HK-2 (cell line): Measurements from ENCODE around the gene CAPN2.

Experiments
- DNase-seq: peaks from one replicate; pipeline ENCODE4 v3.0.0-alpha.2; 2018; ENCODE audit not compliant: unreplicated experiment

Gene CAPN2

DNA sequence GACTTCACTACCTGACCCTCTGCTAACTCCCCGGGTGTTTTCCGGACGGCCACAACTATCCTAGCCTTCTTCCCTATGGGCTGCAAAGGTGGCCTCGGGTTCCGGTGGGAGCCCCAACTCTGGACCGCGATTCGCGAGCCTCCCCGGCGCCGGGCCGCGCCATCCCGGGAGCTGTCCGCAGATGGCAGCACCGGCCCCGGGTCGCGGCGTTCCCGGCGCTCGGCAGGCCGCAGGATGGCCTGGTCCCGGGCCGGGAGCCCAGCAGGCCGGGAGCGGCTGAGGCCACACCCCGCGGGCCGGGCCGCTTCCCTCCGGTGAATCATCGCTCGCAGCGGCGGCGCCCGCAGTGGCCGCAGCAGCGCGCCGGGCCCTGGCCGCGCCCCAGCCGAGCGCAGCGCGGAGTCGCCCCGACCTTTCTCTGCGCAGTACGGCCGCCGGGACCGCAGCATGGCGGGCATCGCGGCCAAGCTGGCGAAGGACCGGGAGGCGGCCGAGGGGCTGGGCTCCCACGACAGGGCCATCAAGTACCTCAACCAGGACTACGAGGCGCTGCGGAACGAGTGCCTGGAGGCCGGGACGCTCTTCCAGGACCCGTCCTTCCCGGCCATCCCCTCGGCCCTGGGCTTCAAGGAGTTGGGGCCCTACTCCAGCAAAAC lies at the start of gene CAPN2:
Gene CAPN2 (plus strand): TSS at position 346 of the 656 bp plus-strand sequence. CDS start 102 bp downstream, at position 448.
- peak; percentile 88 for DNase-seq

DNA sequence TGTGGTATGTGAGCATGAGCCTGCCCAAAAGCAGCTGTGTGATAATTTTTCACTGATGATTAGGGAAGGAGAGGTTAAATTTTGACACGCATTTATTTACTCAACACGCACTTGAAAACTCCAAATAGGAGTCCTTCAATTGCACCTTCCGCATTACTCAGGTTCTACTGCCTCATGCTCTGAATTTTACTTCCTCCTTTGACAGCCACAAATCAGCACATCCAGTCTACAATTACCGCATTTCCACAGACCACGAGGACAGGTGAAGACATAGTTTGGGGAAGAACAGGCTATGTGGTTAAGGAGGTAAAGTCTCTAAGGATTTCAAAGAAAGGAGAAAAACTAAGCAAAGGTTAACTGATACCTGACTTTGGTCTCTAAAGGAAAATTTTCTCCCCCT lies 49.4 kb upstream of the CAPN2 start:
- DNase-seq, result no peak

DNA sequence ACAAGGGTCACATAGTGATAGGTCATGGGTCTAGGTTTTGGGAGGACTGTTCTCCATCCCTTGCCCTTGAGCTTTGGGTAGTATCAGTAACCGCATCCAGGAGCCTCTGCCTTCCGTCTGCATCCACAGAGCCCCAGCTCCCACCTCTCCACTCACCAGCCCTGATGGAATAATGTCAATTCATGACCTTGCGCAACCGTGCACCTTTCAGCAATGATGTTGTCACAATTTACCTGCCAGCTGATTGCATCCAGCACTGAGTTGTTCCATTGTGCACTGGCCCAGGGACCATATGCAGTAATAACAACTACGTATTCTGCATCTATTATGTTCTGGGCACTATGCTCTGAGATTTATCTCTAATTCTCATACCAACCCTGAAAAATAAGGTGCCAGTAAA lies 48.2 kb upstream of the CAPN2 start:
- no peak for DNase-seq

GRCh38 chr1:223665592-223666312 lies 46.6 kb upstream of the CAPN2 start, which contains the start of gene CAPN8:
Gene CAPN8 (minus strand): TSS chr1:223665701. CDS start chr1:223665646, 55 bp downstream.
- no peak for DNase-seq

GRCh38 chr1:223667484-223668182 lies 44.7 kb upstream of the CAPN2 start:
- DNase-seq, result no peak

GRCh38 chr1:223669003-223669795 lies 43.1 kb upstream of the CAPN2 start:
- DNase-seq, result no peak

DNA sequence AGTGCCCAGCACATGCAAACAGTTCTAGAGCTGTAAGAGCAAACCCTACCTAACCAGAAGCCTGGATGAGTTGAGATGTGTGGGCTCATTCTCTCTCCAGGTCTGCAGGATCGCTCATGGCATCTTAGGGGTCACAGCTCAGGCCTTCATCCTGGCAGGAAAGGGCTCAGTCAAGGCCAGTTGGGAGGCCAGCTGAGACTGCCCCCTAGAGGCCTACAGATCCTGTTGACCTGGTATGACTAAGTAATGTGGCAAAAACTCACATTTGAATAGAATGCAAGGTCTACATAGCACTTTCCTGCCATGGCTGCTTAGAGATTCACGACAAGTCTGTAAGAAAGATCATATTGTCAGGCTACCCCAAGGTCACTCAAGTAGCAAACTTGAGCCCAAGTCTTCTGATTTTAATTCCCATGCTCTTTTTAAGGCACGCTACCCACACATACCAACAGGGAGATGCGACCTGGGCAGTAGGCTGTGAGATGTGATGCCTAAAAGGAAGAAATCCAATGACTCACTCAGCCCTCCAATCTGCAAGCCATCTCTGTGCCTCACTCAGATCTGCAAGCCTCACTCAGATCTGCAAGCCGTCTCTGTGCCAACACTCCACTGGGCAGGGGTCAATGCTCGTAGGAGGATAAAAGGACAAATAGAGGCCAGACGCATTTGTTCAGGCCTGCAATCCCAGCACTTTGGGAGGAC lies 41.7 kb upstream of the CAPN2 start:
- peak; percentile 51 for DNase-seq

- no peak for DNase-seq
These were observed 38.0 kb upstream of the CAPN2 start for GRCh38 chr1:223674119-223674890.

DNA sequence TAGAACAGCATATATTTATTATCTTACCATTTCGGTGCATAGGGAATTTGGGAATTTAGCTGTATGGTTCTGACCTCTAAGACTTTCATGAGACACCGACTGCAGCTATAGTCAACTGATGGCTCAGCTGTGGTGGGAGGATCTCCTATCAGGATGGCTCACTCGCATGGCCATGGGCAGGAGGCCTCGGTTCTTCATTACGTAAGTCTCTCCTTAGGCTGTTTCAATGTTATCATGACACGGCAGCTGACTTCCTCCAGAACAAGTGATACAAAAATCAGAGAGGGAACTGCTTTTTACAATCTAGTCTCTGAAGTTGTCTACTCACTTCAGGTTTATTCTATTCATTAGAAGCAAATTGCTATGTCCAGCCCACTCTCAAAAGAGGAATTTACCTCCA lies 33.5 kb upstream of the CAPN2 start:
- no peak for DNase-seq

DNA sequence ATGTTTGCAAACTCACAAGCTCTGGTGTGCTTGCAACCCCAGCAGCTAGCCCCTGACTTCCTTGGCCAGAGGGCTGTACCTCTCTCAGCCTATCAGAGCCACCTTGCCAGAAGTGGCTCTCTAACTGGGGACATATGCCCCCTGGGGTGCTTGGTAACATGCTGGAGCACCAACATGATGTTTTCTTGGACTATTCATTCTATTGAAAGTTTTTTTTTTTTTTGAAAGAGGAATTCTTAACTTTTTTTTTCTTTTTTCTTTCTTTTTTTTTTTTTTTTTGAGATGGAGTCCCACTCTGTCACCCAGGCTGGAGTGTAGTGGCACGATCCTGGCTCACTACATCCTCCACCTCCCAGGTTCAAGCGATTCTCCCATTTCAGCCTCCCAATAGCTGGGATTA lies 32.2 kb upstream of the CAPN2 start:
- DNase-seq, result no peak

DNA sequence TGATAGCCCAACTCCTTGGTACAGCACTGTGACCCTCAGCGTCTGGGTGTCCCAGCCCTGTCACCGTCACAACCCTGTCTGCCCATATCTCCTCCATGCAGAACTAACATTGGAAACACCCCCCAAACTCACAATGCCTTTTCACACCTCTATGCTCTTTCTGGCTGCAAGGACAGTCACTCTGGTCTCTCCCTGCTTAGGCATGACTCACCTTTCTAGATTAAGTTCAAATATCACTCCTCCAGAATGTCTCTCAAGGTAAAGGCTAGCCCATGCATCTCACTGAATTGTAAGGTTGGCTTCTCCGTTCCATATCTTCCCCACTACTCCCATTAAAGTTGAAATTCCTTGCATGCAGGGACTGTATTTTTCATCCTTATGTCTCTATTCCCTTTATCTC lies 29.8 kb upstream of the CAPN2 start:
- DNase-seq, result no peak

- peak; percentile 78 for DNase-seq
These were observed 28.5 kb upstream of the CAPN2 start for GRCh38 chr1:223683586-223684487.

GRCh38 chr1:223684488-223684792 lies 27.9 kb upstream of the CAPN2 start:
- DNase-seq, result no peak

DNA sequence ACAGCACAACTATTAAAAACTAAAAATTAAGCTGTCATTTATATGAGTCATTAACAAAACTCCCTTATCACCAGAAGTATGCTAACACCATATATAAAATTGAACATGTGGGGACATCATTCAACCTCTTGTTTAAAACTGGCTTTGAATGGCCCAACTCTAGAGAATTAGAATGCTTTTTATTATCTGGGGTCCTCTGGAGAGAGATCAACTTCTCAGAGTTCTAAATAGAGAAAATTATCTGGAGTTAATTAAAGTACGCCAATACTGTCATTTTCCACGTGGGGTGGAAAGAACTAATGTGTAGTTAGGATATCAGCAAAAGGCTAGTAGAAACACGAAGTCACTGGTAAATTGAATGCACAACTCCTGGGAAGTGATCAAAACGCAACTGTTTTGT lies 21.2 kb upstream of the CAPN2 start:
- no peak for DNase-seq

GRCh38 chr1:223695014-223695548 lies 17.3 kb upstream of the CAPN2 start:
- DNase-seq, result no peak

- no peak for DNase-seq
These were observed 16.4 kb upstream of the CAPN2 start for GRCh38 chr1:223695941-223696340.

DNA sequence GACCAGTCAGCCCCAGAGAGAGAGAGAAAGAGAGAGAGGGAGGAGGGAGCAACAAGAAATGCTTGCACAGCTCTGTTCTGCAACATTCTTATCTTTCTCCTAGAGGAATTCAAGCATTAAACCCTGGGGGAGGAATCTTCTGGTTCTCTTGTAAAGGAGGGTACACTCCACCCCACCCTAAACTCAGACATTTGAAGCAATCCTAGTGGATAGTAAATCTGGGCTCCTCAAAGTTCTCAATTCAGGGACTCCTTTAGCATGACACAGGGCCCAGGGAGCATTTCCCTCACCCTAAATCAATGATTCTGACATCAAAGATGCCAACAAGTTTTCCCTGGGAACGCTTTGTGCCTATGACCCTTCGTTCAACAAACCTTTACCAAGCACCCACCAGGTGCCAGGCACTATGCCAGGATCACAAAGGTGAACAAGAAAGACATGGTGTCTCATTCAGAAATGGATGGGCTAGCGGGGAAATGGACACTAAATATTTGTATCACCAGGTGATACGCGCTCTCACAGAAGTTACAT lies 11.9 kb upstream of the CAPN2 start:
- DNase-seq, result peak; percentile 49

DNA sequence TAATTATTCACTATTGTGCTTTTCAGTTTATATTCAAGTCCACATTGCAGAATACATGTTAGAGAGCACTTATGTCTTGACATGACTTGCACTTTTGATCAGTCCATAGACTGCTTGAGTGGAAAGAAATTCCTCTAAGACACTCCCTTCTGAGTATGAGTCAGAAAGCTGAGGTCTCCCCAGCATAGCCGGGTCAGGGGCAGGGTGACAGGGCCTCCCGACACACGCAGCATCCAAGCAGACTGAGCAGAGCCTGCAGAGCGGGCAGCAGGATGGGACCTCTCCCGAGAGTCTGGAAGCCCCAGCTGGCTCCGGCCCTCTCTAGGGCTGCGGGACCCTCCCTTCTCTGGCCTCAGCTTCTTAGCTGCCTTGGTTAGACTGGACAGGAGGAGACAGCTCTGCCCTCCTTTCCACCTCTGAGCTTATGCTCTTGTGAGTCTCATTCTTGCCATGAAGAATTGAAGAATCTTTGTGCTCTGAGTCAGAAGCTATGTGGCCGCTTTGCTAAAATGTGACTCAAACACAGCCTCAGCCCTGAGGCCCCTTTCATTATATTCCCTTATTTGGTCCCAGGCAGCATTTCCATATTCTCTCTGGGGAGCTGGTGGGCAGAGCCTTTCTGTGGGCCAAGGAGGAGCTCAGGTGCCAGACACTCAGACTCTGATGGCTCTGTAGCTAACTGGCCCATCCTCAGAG lies 11.2 kb upstream of the CAPN2 start:
- DNase-seq, result peak; percentile 94
